ENCODE results near the gene CHD5. TPM values are rescaled to one million over a fixed set of nuclear protein-coding genes. Genes with fewer than 3 reads are reported as not detected.

Gene CHD5
- total RNA-seq, 1 experiment from 2014 or later = 0.39 TPM

- ChIA-PET CTCF (interaction anchor here (0.6 kb wide), 1 partner anchor 28 kb away, joined by 3 read pairs; no protein-coding TSS in a partner anchor), POLR2A (no interaction called here)
- Mint-ChIP-seq H3K36me3 (ENCODE audit: insufficient read depth, unreplicated experiment) (no peaks in the 10 kb centered on the region), H3K4me3 (ENCODE audit: unreplicated experiment) (no peak overlapping the region), H3K9me3 (ENCODE audit: unreplicated experiment) (peaks cover 16% of the 10 kb centered on the region), H3K27me3 (ENCODE audit: insufficient read depth, unreplicated experiment) (no peaks in the 10 kb centered on the region), H3K4me1 (ENCODE audit: low read depth, unreplicated experiment) (no peaks in the 10 kb centered on the region), H3K27ac (ENCODE audit: unreplicated experiment) (no peak overlapping the region)
- Histone ChIP-seq H3K27me3 (replicated peaks; ENCODE audit: control insufficient read depth, insufficient read depth, low read length) (no peaks in the 10 kb centered on the region), H3K9me3 (no peaks in the 10 kb centered on the region), H3K36me3 (ENCODE audit: control insufficient read depth, insufficient read depth, low read length) (no peaks in the 10 kb centered on the region), H3K4me3 (ENCODE audit: low read depth, low read length) (no peak overlapping the region), H3K4me1 (no peaks in the 10 kb centered on the region)
- DNase-seq = no peak
- TF ChIP-seq CTCF (IDR thresholded peaks at IDR 0.05; ENCODE audit: insufficient read depth in 1 of 2, low read depth in 1 of 2, low read length in 1 of 2, severe bottlenecking in 1 of 2, unreplicated experiment in 1 of 2) = no peak
- intact Hi-C loops (cut with micrococcal nuclease; ENCODE audit: unreplicated experiment) = no loop called here
- no TSS peak for BruUV-seq (replicated peaks)
These were observed 43.5 kb downstream of the CHD5 start for GRCh38 chr1:6136516-6137220.

- H3K27ac Mint-ChIP-seq (ENCODE audit: unreplicated experiment) = no peak overlapping the region
- no peaks in the 10 kb centered on the region for H3K36me3 Mint-ChIP-seq (ENCODE audit: insufficient read depth, unreplicated experiment)
- Histone ChIP-seq H3K27me3 (replicated peaks; ENCODE audit: control insufficient read depth, insufficient read depth, low read length) (no peaks in the 10 kb centered on the region), H3K36me3 (ENCODE audit: control insufficient read depth, insufficient read depth, low read length) (no peaks in the 10 kb centered on the region), H3K4me1 (no peaks in the 10 kb centered on the region), H3K9me3 (no peaks in the 10 kb centered on the region), H3K4me3 (ENCODE audit: low read depth, low read length) (no peak overlapping the region)
- DNase-seq = no peak
- H3K27me3 Mint-ChIP-seq (ENCODE audit: insufficient read depth, unreplicated experiment) = no peaks in the 10 kb centered on the region
- intact Hi-C loops (cut with micrococcal nuclease; ENCODE audit: unreplicated experiment) = no loop called here
- H3K4me3 Mint-ChIP-seq (ENCODE audit: unreplicated experiment) = no peak overlapping the region
- no TSS peak for BruUV-seq (replicated peaks)
- peaks cover 16% of the 10 kb centered on the region for H3K9me3 Mint-ChIP-seq (ENCODE audit: unreplicated experiment)
- ChIA-PET CTCF (interaction anchor here (1.3 kb wide), 1 partner anchor 22 kb away, joined by 3 read pairs; no protein-coding TSS in a partner anchor), POLR2A (no interaction called here)
- no peak for TF ChIP-seq CTCF (IDR thresholded peaks at IDR 0.05; ENCODE audit: insufficient read depth in 1 of 2, low read depth in 1 of 2, low read length in 1 of 2, severe bottlenecking in 1 of 2, unreplicated experiment in 1 of 2)
- no peaks in the 10 kb centered on the region for H3K4me1 Mint-ChIP-seq (ENCODE audit: low read depth, unreplicated experiment)
These were observed 45.2 kb downstream of the CHD5 start for GRCh38 chr1:6134741-6135510.

GRCh38 chr1:6134206-6134605, 45.9 kb downstream of the CHD5 start:
- no peaks in the 10 kb centered on the region for H3K36me3 Mint-ChIP-seq (ENCODE audit: insufficient read depth, unreplicated experiment)
- no peak for TF ChIP-seq CTCF (IDR thresholded peaks at IDR 0.05; ENCODE audit: insufficient read depth in 1 of 2, low read depth in 1 of 2, low read length in 1 of 2, severe bottlenecking in 1 of 2, unreplicated experiment in 1 of 2)
- no peaks in the 10 kb centered on the region for H3K27me3 Mint-ChIP-seq (ENCODE audit: insufficient read depth, unreplicated experiment)
- POLR2A ChIA-PET = no interaction called here
- BruUV-seq (replicated peaks) = no TSS peak
- DNase-seq = no peak
- no peaks in the 10 kb centered on the region for H3K4me1 Mint-ChIP-seq (ENCODE audit: low read depth, unreplicated experiment)
- H3K36me3 ChIP-seq (ENCODE audit: control insufficient read depth, insufficient read depth, low read length) = no peaks in the 10 kb centered on the region
- no peak overlapping the region for H3K27ac Mint-ChIP-seq (ENCODE audit: unreplicated experiment)
- intact Hi-C loops (cut with micrococcal nuclease; ENCODE audit: unreplicated experiment) = no loop called here
- H3K4me3 ChIP-seq (ENCODE audit: low read depth, low read length) = no peak overlapping the region
- no peaks in the 10 kb centered on the region for H3K27me3 ChIP-seq (replicated peaks; ENCODE audit: control insufficient read depth, insufficient read depth, low read length)
- H3K9me3 Mint-ChIP-seq (ENCODE audit: unreplicated experiment) = peaks cover 16% of the 10 kb centered on the region
- H3K4me3 Mint-ChIP-seq (ENCODE audit: unreplicated experiment) = no peak overlapping the region
- CTCF ChIA-PET = no interaction called here
- H3K9me3 ChIP-seq = no peaks in the 10 kb centered on the region
- no peaks in the 10 kb centered on the region for H3K4me1 ChIP-seq
